HepG2 (cell line): Measurements from ENCODE around the gene MAMSTR. TPM values are rescaled to one million over a fixed set of nuclear protein-coding genes. Genes with fewer than 3 reads are reported as not detected.

Source experiments
- ATAC-seq: fragments of 200-7000 bp; cut with Tn5 transposase; 3 replicates; pipeline ENCODE4 v1.9.1; 2020; ENCODE audit warnings: mild to moderate bottlenecking, moderate library complexity
- BruUV-seq: library from RNA; stranded (reverse); fragments of 400-500 nt; replicated peaks from 2 replicates; lab custom pipeline; 2021; lab: Mats Ljungman, UMichigan
- CTCF ChIA-PET: fragments of 300-600 bp; formaldehyde crosslinking; extraction: SDS; loops from one replicate; lab custom pipeline; 2021; ENCODE audit warnings: low total read pairs, inconsistent platforms, low intra/inter-chr PET ratio; lab: Yijun Ruan, JAX
- POLR2A ChIA-PET: fragments of 350-600 bp; sonication (Branson Sonifier 250); formaldehyde crosslinking; loops from one replicate; lab custom pipeline; 2020; ENCODE audit warnings: antibody characterized with exemption, inconsistent platforms; lab: Yijun Ruan, JAX
- DNase-seq: peaks from one replicate; pipeline ENCODE4 v3.0.0-alpha.2; 2015; ENCODE audit warnings: low spot score
- FAIRE-seq: peaks from 3 replicates; lab custom pipeline; 2011; peaks lifted over from hg19 to GRCh38; lab: Jason Lieb, UNC
- H2AFZ ChIP-seq: one replicate; pipeline ENCODE4 v1.6.1; 2011; ENCODE audit warnings: low read length, inconsistent platforms
- H3K27ac ChIP-seq: fragments of 300-600 bp; 3 replicates; pipeline ENCODE4 v1.8.0; 2011; ENCODE audit warnings: mixed run types, mild to moderate bottlenecking, mixed read lengths, low read length, inconsistent platforms; ENCODE audit not compliant: insufficient read depth; ENCODE audit errors: extremely low read length
- H3K27me3 ChIP-seq, 2 experiments: fragments of 200-600 bp in 1 of 2; 2 replicates in 1 of 2; 3 replicates in 1 of 2; pipeline versions ENCODE4 v1.6.0 to v1.8.0; 2011; ENCODE audit warnings: low read length in 2 of 2, mild to moderate bottlenecking in 2 of 2, moderate library complexity in 2 of 2, inconsistent platforms in 1 of 2; ENCODE audit not compliant: insufficient read depth in 2 of 2, control insufficient read depth in 1 of 2
- H3K36me3 ChIP-seq, 2 experiments: fragments of 200-600 bp in 1 of 2; replicated peaks in 1 of 2; 2 replicates in 1 of 2; 3 replicates in 1 of 2; pipeline versions ENCODE4 v1.5.1 to v1.8.0; 2011; ENCODE audit warnings: low read length in 2 of 2, inconsistent platforms in 1 of 2; ENCODE audit not compliant: insufficient read depth in 2 of 2, control insufficient read depth in 1 of 2
- H3K4me1 ChIP-seq: 2 replicates; pipeline ENCODE4 v1.5.1; 2012; ENCODE audit warnings: low read length, inconsistent platforms; ENCODE audit not compliant: insufficient read depth
- H3K4me2 ChIP-seq: 2 replicates; pipeline ENCODE4 v1.6.0; 2011; ENCODE audit warnings: low read depth, low read length, inconsistent platforms
- H3K4me3 ChIP-seq, 3 experiments: fragments of 200-600 bp in 1 of 3; sonication (generic), shearing (Covaris generic) in 1 of 3; replicated peaks in 1 of 3; 2 replicates each; pipeline ENCODE4 v1.5.1; 2011 to 2016; ENCODE audit warnings: low read length in 3 of 3, inconsistent platforms in 2 of 3, low read depth in 2 of 3, mild to moderate bottlenecking in 2 of 3, control low read depth in 1 of 3, mixed read lengths in 1 of 3; ENCODE audit not compliant: insufficient read depth in 1 of 3
- H3K79me2 ChIP-seq: one replicate; pipeline ENCODE4 v1.6.1; 2011; ENCODE audit warnings: low read length, inconsistent platforms; ENCODE audit not compliant: insufficient read depth
- H3K9ac ChIP-seq: 2 replicates; pipeline ENCODE4 v1.6.0; 2011; ENCODE audit warnings: mild to moderate bottlenecking, low read depth, low read length, inconsistent platforms; ENCODE audit not compliant: insufficient read depth
- H3K9me3 ChIP-seq: 2 replicates; pipeline ENCODE4 v1.5.1; 2012; ENCODE audit warnings: mild to moderate bottlenecking, low read length
- H4K20me1 ChIP-seq: 2 replicates; pipeline ENCODE4 v1.6.0; 2011; ENCODE audit warnings: inconsistent platforms, mild to moderate bottlenecking, low read length, moderate library complexity; ENCODE audit not compliant: insufficient read depth
- CCDC6 ChIP-seq: sonication (generic); formaldehyde crosslinking; IDR thresholded peaks from 2 replicates; pipeline ENCODE4 v1.8.1; 2022; ENCODE audit warnings: mild to moderate bottlenecking, missing genetic modification reagents, moderate library complexity
- DNMT1 ChIP-seq: sonication (generic); formaldehyde crosslinking; IDR thresholded peaks from 2 replicates; pipeline ENCODE4 v1.5.1; 2020; ENCODE audit warnings: mild to moderate bottlenecking, missing genetic modification reagents
- FIP1L1 ChIP-seq: fragments of 200-400 bp; formaldehyde crosslinking; IDR thresholded peaks from 2 replicates; pipeline ENCODE4 v1.6.1; 2018; ENCODE audit warnings: low read depth, mild to moderate bottlenecking, low read length, moderate library complexity, borderline replicate concordance; ENCODE audit not compliant: insufficient read depth
- MXI1 ChIP-seq: IDR thresholded peaks from 3 replicates; pipeline ENCODE4 v1.6.1; 2012; ENCODE audit warnings: low read depth, low read length, inconsistent platforms, borderline replicate concordance
- RFX3 ChIP-seq: IDR thresholded peaks from 2 replicates; pipeline ENCODE4 v1.6.1; 2016; ENCODE audit warnings: missing biosample characterization, missing genetic modification reagents
- SOX5 ChIP-seq: IDR thresholded peaks from 2 replicates; pipeline ENCODE4 v1.6.1; 2016; ENCODE audit warnings: borderline replicate concordance
- WGBS: methylation state at CpG from one replicate; pipeline ENCODE4 v1.1.6; 2017; ENCODE audit warnings: low lambda C conversion rate; 5-methylcytosine and 5-hydroxymethylcytosine counted together
- in situ Hi-C: cut with HindIII; loops from 2 replicates; pipeline ENCODE4 v1.10.0; 2017; ENCODE audit warnings: low pct_unique_long_range_greater_than_20kb; ENCODE audit not compliant: extremely low pct_ligation_motif_present
- intact Hi-C: fragments of 100-400 bp; cut with micrococcal nuclease; formaldehyde crosslinking; loops from one replicate; pipeline ENCODE4 v1.10.0; 2022; ENCODE audit not compliant: unreplicated experiment
- polyA plus RNA-seq, 8 experiments: library from polyadenylated mRNA; depleted of rRNA in 3 of 8; stranded (reverse) in 7 of 8; unstranded in 1 of 8; fragments of >200 nt; fragmentation: Illumina TruSeq in 4 of 8; extraction: Trizol in 4 of 8; gene quantifications; 2 replicates each; pipeline versions ENCODE4 v1.2.1 to v1.2.3, GENCODE V29; 2011 to 2016; ENCODE audit warnings: low read depth in 4 of 8, missing spikeins in 1 of 8, mixed read lengths in 1 of 8; ENCODE audit not compliant: insufficient read depth in 1 of 8
- total RNA-seq, 5 experiments: library from RNA; depleted of rRNA; stranded (reverse); fragments of >200 nt; fragmentation: Illumina TruSeq; extraction: Trizol; gene quantifications; 2 replicates each; pipeline ENCODE4 v1.2.3, GENCODE V29; 2016; ENCODE audit warnings: low read depth in 1 of 5
- TF ChIP-seq, protein P1 (sequence below): IDR thresholded peaks from 2 replicates; pipeline ENCODE4 v1.4.0; 2020; ENCODE audit warnings: mild to moderate bottlenecking, missing genetic modification reagents

MAMSTR gene
- total and polyA plus RNA-seq, 2 of the 13 experiments (the other 11 are each of a cell fraction or from before 2014, with no cell fraction given), result 2.2 to 2.4 TPM

DNA sequence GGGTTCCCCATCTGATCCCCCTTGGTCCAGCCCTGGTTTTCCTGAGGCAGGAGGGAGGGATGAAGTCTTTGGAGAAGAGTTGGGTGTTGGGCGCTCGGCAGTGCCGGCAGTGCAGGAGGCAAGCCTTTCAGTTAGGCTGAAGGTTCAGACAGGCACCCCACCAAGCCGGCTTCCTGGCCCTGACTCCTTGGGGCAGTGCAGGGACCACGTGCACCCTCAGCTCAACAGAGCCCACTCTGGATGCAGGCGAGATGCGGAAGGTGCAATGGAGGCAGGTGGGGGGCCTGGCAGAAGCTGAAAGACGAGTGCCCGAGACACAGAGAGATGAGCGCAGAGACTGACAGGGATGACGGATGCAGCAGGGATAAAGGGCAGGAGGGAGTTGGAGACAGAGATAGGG is 11.1 kb downstream of the MAMSTR start:
- no peaks in the 10 kb centered on the region for H3K36me3 ChIP-seq
- ChIA-PET POLR2A (no interaction called here), CTCF (no interaction called here)
- DNase-seq, result no peak
- no peaks in the 10 kb centered on the region for H4K20me1 ChIP-seq
- H3K79me2 ChIP-seq, result no peaks in the 10 kb centered on the region
- peaks cover 4% of the 10 kb centered on the region; the same call in 1 of the 2 replicates for H3K9me3 ChIP-seq
- ATAC-seq, result no peak
- peaks cover 17% of the 10 kb centered on the region; the same call in 1 of the 2 replicates for H3K4me1 ChIP-seq
- no peak for FAIRE-seq
- in situ Hi-C loops (no loop called here), intact Hi-C loops (no loop called here)
- BruUV-seq, result no TSS peak
- H3K27ac ChIP-seq, result no peak overlapping the region
- TF ChIP-seq MXI1 (no peak), DNMT1 (CRISPR knock-in tag) (no peak), CCDC6 (CRISPR knock-in tag) (no peak), FIP1L1 (no peak)
- H3K27me3 ChIP-seq, result no peaks in the 10 kb centered on the region
- no peak overlapping the region for H3K4me2 ChIP-seq
- no peak overlapping the region for H3K9ac ChIP-seq
- WGBS, result 88% methylated on average over 11 of the region's 11 CpGs
- no peak overlapping the region for H3K4me3 ChIP-seq
- H2AFZ ChIP-seq, result no peak overlapping the region

DNA sequence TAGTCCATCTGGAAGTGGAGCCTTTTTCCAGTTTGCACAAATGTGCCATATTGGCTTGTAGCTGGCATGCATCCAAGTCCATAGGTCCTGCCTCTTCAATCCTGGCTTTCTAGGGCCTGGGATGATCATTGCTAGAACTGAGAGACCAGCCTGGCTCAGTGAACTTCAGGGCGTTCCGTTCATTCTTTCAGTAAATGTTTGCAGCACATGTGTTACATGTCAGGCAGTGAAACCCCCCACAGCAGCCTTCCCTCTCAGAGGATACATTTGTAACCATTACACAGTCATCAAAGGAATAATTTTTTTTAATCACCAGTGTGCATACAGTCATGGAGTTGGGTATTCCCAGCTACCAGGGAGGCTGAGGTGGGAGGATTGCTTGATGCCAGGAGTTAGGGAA is 14.1 kb downstream of the MAMSTR start:
- intact Hi-C loops, result no loop called here
- WGBS, result 31% methylated on average over 2 of the region's 2 CpGs
- DNase-seq (no peak), ATAC-seq (no peak), FAIRE-seq (no peak)
- H3K79me2 ChIP-seq, result no peaks in the 10 kb centered on the region
- H3K27me3 ChIP-seq, result no peaks in the 10 kb centered on the region
- BruUV-seq, result no TSS peak
- CTCF ChIA-PET, result no interaction called here
- no peak overlapping the region for H3K9ac ChIP-seq
- no peaks in the 10 kb centered on the region for H3K36me3 ChIP-seq
- H3K4me2 ChIP-seq, result no peak overlapping the region
- no peaks in the 10 kb centered on the region for H3K9me3 ChIP-seq
- in situ Hi-C loops, result no loop called here
- H3K4me1 ChIP-seq, result 0 out of 2 replicates have a peak, but pooled peaks cover 6% of the 10 kb centered on the region
- POLR2A ChIA-PET, result interaction anchor here (1.0 kb wide), 1 partner anchor 9 kb away, joined by 4 read pairs; no protein-coding TSS in a partner anchor
- no peak overlapping the region for H3K4me3 ChIP-seq
- H3K27ac ChIP-seq, result no peak overlapping the region
- no peak overlapping the region for H2AFZ ChIP-seq
- no peaks in the 10 kb centered on the region for H4K20me1 ChIP-seq
- TF ChIP-seq RFX3 (no peak), SOX5 (CRISPR knock-in tag) (no peak)
- TF ChIP-seq, protein P1, sequence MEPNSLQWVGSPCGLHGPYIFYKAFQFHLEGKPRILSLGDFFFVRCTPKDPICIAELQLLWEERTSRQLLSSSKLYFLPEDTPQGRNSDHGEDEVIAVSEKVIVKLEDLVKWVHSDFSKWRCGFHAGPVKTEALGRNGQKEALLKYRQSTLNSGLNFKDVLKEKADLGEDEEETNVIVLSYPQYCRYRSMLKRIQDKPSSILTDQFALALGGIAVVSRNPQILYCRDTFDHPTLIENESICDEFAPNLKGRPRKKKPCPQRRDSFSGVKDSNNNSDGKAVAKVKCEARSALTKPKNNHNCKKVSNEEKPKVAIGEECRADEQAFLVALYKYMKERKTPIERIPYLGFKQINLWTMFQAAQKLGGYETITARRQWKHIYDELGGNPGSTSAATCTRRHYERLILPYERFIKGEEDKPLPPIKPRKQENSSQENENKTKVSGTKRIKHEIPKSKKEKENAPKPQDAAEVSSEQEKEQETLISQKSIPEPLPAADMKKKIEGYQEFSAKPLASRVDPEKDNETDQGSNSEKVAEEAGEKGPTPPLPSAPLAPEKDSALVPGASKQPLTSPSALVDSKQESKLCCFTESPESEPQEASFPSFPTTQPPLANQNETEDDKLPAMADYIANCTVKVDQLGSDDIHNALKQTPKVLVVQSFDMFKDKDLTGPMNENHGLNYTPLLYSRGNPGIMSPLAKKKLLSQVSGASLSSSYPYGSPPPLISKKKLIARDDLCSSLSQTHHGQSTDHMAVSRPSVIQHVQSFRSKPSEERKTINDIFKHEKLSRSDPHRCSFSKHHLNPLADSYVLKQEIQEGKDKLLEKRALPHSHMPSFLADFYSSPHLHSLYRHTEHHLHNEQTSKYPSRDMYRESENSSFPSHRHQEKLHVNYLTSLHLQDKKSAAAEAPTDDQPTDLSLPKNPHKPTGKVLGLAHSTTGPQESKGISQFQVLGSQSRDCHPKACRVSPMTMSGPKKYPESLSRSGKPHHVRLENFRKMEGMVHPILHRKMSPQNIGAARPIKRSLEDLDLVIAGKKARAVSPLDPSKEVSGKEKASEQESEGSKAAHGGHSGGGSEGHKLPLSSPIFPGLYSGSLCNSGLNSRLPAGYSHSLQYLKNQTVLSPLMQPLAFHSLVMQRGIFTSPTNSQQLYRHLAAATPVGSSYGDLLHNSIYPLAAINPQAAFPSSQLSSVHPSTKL (CRISPR knock-in tag), result no peak
